Thoracic aorta (tissue), 2 donors: Measurements from ENCODE around the gene RBPJL. TPM values are rescaled to one million over a fixed set of nuclear protein-coding genes. Genes with fewer than 3 reads are reported as not detected.

Source experiments
- ATAC-seq: fragments of 150-250 bp; one replicate; pipeline ENCODE4 v1.8.0; 2017; ENCODE audit warnings: low read depth; ENCODE audit not compliant: insufficient number of reproducible peaks, low FRiP score
- DNase-seq: peaks from one replicate; pipeline ENCODE4 v3.0.0-alpha.2; 2020; ENCODE audit warnings: low spot score
- H3K27ac ChIP-seq, 2 donors: fragments of 200-600 bp; sonication (generic); 1 replicate in 1 of 2; 2 replicates in 1 of 2; pipeline ENCODE4 v1.5.1; 2016; ENCODE audit warnings: mild to moderate bottlenecking in 2 of 2, moderate library complexity in 2 of 2
- H3K27me3 ChIP-seq: fragments of 200-600 bp; sonication (generic); replicated peaks from 2 replicates; pipeline ENCODE4 v1.6.0; 2016; ENCODE audit warnings: mild to moderate bottlenecking; ENCODE audit not compliant: insufficient read depth
- H3K36me3 ChIP-seq: fragments of 200-600 bp; sonication (generic); one replicate; pipeline ENCODE4 v1.5.1; 2016
- H3K4me1 ChIP-seq, 2 donors: fragments of 200-600 bp; sonication (generic); 1 replicate in 1 of 2; 2 replicates in 1 of 2; pipeline versions ENCODE4 v1.5.1 to v1.6.0; 2016; ENCODE audit warnings: low read depth in 2 of 2, mild to moderate bottlenecking in 1 of 2; ENCODE audit not compliant: control insufficient read depth in 1 of 2
- H3K4me3 ChIP-seq: fragments of 200-600 bp; sonication (generic); 2 replicates; pipeline ENCODE4 v1.5.1; 2016; ENCODE audit warnings: mild to moderate bottlenecking
- H3K9me3 ChIP-seq: fragments of 200-600 bp; sonication (generic); 2 replicates; pipeline ENCODE4 v1.5.1; 2016
- total RNA-seq, 2 donors: library from RNA; depleted of rRNA; stranded (reverse); fragments of >200 nt; gene quantifications; one replicate each; pipeline versions ENCODE4 v1.1.0 to v1.2.3, GENCODE V29; 2016
- TF ChIP-seq, protein P1 (sequence below): fragments of 200-600 bp; sonication (generic); IDR thresholded peaks from one replicate; pipeline ENCODE4 v1.5.1; 2019; ENCODE audit warnings: antibody characterized with exemption

Gene RBPJL
- total RNA-seq, 2 donors from 2014 or later: not detected

GRCh38 chr20:45293041-45294002 lies 13.3 kb upstream of the RBPJL start:
- TF ChIP-seq, protein P1, sequence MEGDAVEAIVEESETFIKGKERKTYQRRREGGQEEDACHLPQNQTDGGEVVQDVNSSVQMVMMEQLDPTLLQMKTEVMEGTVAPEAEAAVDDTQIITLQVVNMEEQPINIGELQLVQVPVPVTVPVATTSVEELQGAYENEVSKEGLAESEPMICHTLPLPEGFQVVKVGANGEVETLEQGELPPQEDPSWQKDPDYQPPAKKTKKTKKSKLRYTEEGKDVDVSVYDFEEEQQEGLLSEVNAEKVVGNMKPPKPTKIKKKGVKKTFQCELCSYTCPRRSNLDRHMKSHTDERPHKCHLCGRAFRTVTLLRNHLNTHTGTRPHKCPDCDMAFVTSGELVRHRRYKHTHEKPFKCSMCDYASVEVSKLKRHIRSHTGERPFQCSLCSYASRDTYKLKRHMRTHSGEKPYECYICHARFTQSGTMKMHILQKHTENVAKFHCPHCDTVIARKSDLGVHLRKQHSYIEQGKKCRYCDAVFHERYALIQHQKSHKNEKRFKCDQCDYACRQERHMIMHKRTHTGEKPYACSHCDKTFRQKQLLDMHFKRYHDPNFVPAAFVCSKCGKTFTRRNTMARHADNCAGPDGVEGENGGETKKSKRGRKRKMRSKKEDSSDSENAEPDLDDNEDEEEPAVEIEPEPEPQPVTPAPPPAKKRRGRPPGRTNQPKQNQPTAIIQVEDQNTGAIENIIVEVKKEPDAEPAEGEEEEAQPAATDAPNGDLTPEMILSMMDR: peak; percentile 93
- H3K27ac ChIP-seq: no peak overlapping the region
- DNase-seq: peak; percentile 60

DNA sequence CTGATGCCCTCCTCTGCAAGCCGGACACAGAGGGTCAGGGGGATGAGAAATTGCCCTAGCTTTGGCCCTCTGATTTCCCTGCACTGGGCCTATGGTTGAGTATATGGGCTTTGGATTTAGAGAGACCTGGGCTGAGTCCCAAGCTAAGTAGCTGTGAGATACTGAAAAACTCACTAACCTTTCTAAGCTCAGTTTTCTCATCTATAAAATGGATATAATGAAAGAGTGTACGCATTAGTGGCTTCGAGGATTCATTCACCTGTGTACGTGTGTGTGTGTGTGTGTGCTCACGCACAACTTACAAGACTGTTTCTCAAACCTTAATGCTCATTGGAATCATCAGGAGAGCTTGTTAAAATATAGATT lies 12.7 kb upstream of the RBPJL start:
- H3K27ac ChIP-seq: no peak overlapping the region
- no peaks in the 10 kb centered on the region for H3K27me3 ChIP-seq
- H3K36me3 ChIP-seq: no peaks in the 10 kb centered on the region
- H3K9me3 ChIP-seq: no peaks in the 10 kb centered on the region
- no peak for ATAC-seq
- peaks cover 0 to 8% of the 10 kb centered on the region in 2 donors for H3K4me1 ChIP-seq
- H3K4me3 ChIP-seq: peak overlapping the region; percentile 82
- no peak for DNase-seq
- TF ChIP-seq, protein P1: no peak

More at GRCh38 chr20:45293041-45294002, 13.3 kb upstream of the RBPJL start:
- ATAC-seq: no peak
- H3K9me3 ChIP-seq: no peaks in the 10 kb centered on the region
- H3K4me1 ChIP-seq: peaks cover 0 to 8% of the 10 kb centered on the region in 2 donors
- H3K27me3 ChIP-seq: no peaks in the 10 kb centered on the region
- H3K4me3 ChIP-seq: peak overlapping the region; percentile 82
- no peaks in the 10 kb centered on the region for H3K36me3 ChIP-seq

- H3K27ac ChIP-seq: no peak overlapping the region
- no peaks in the 10 kb centered on the region for H3K36me3 ChIP-seq
- no peak for DNase-seq
- peaks cover 0 to 8% of the 10 kb centered on the region in 2 donors for H3K4me1 ChIP-seq
- no peaks in the 10 kb centered on the region for H3K27me3 ChIP-seq
- no peak overlapping the region for H3K4me3 ChIP-seq
- TF ChIP-seq, protein P1: no peak
- ATAC-seq: no peak
- no peaks in the 10 kb centered on the region for H3K9me3 ChIP-seq
Observed at GRCh38 chr20:45294659-45295058, 12.0 kb upstream of the RBPJL start.

GRCh38 chr20:45297786-45298497 lies 8.7 kb upstream of the RBPJL start:
- Histone ChIP-seq H3K4me3 (no peak overlapping the region), H3K27me3 (no peaks in the 10 kb centered on the region), H3K9me3 (no peaks in the 10 kb centered on the region), H3K27ac (no peak overlapping the region), H3K36me3 (no peaks in the 10 kb centered on the region), H3K4me1 (peaks cover 0 to 8% of the 10 kb centered on the region in 2 donors)
- ATAC-seq (no peak), DNase-seq (no peak)
- TF ChIP-seq, protein P1: no peak

DNA sequence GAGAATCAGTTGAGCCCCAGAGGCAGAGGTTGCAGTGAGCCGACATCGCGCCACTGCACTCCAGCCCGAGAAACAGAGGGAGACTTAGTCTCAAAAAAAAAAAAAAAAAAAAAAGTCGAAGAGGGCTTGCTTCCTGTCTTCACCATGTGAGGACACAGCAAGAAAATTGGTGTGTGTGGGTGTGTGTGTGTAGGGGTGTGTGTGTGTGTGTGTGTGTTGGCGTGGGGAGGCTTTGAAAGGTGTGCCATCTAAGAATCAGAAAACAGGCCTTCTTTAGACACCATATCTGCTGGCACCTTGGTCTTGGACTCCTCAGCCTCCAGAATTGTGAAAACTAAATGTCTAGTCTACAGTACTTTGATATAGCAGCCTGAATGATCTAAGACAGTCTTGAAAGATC lies 6.9 kb upstream of the RBPJL start:
- TF ChIP-seq, protein P1: no peak
- no peaks in the 10 kb centered on the region for H3K27me3 ChIP-seq
- DNase-seq: no peak
- H3K27ac ChIP-seq: no peak overlapping the region
- no peak for ATAC-seq
- no peaks in the 10 kb centered on the region for H3K36me3 ChIP-seq
- H3K4me3 ChIP-seq: no peak overlapping the region
- no peaks in the 10 kb centered on the region for H3K4me1 ChIP-seq
- H3K9me3 ChIP-seq: no peaks in the 10 kb centered on the region
